GM12878 (cell line): ENCODE measurements around the gene RANBP3. TPM values are rescaled to one million over a fixed set of nuclear protein-coding genes. Genes with fewer than 3 reads are reported as not detected.

ENCODE experiments used
- ATAC-seq: fragments of 200-7000 bp; cut with Tn5 transposase; 3 replicates; pipeline ENCODE4 v1.9.1; 2020; ENCODE audit warnings: mild to moderate bottlenecking, moderate library complexity
- BruUV-seq: library from RNA; stranded (reverse); fragments of 400-500 nt; replicated peaks from 2 replicates; lab custom pipeline; 2021; lab: Mats Ljungman, UMichigan
- CTCF ChIA-PET: fragments of 300-600 bp; sonication (Branson Sonifier 250); formaldehyde crosslinking; extraction: SDS; loops from one replicate; lab custom pipeline; 2021; ENCODE audit warnings: inconsistent platforms; lab: Yijun Ruan, JAX
- POLR2A ChIA-PET: fragments of 350-600 bp; formaldehyde crosslinking; extraction: SDS; loops from one replicate; lab custom pipeline; 2021; ENCODE audit warnings: inconsistent platforms; lab: Charles Lee
- RAD21 ChIA-PET: fragments of 300-600 bp; sonication (Branson Sonifier 250); formaldehyde crosslinking; loops from one replicate; lab custom pipeline; 2023; ENCODE audit warnings: antibody characterized with exemption; ENCODE audit not compliant: unreplicated experiment; lab: Charles Lee
- SMC1A ChIA-PET: fragments of 300-600 bp; sonication (Branson Sonifier 250); formaldehyde crosslinking; loops from one replicate; lab custom pipeline; 2023; ENCODE audit not compliant: unreplicated experiment, uncharacterized antibody; lab: Charles Lee
- DNase-seq: peaks from one replicate; pipeline ENCODE4 v3.0.0-alpha.2; 2011; ENCODE audit warnings: low read depth, low spot score
- FAIRE-seq: peaks from 3 replicates; lab custom pipeline; 2011; peaks lifted over from hg19 to GRCh38; lab: Jason Lieb, UNC
- H2AFZ ChIP-seq: 2 replicates; pipeline ENCODE4 v1.6.0; 2011; ENCODE audit warnings: low read depth, low read length, control low read depth; ENCODE audit not compliant: control insufficient read depth
- H3K27ac ChIP-seq: 2 replicates; pipeline ENCODE4 v1.5.1; 2011; ENCODE audit warnings: control low read depth; ENCODE audit not compliant: control insufficient read depth, insufficient read depth
- H3K27me3 ChIP-seq, 2 experiments: replicated peaks in 1 of 2; 2 replicates each; pipeline versions ENCODE4 v1.6.0 to v1.6.1; 2011; ENCODE audit warnings: low read length in 1 of 2; ENCODE audit not compliant: control insufficient read depth in 2 of 2, insufficient read depth in 2 of 2
- H3K36me3 ChIP-seq, 2 experiments: 2 replicates each; pipeline ENCODE4 v1.5.1; 2011; ENCODE audit warnings: low read length in 1 of 2; ENCODE audit not compliant: control insufficient read depth in 2 of 2, insufficient read depth in 2 of 2
- H3K4me1 ChIP-seq: 2 replicates; pipeline ENCODE4 v1.6.1; 2011; ENCODE audit warnings: mild to moderate bottlenecking, low read length, moderate library complexity, mixed read lengths; ENCODE audit not compliant: control insufficient read depth, insufficient read depth
- H3K4me2 ChIP-seq: 2 replicates; pipeline ENCODE4 v1.6.0; 2011; ENCODE audit warnings: control low read depth; ENCODE audit not compliant: control insufficient read depth, insufficient read depth
- H3K4me3 ChIP-seq: fragments of 200-600 bp; sonication (generic); 2 replicates; pipeline ENCODE4 v1.5.1; 2016
- H3K79me2 ChIP-seq: 2 replicates; pipeline ENCODE4 v1.6.0; 2011; ENCODE audit warnings: low read length; ENCODE audit not compliant: control insufficient read depth, insufficient read depth
- H3K9ac ChIP-seq: 2 replicates; pipeline ENCODE4 v1.8.0; 2011; ENCODE audit warnings: low read length, control low read depth, mixed read lengths; ENCODE audit not compliant: control insufficient read depth, insufficient read depth
- H3K9me3 ChIP-seq: replicated peaks from 3 replicates; pipeline ENCODE4 v1.5.1; 2011; ENCODE audit warnings: mild to moderate bottlenecking, low read length; ENCODE audit not compliant: control insufficient read depth, insufficient read depth
- H4K20me1 ChIP-seq: 2 replicates; pipeline ENCODE4 v1.6.0; 2011; ENCODE audit not compliant: control insufficient read depth, insufficient read depth
- CBX5 ChIP-seq: sonication (generic); IDR thresholded peaks from 2 replicates; pipeline ENCODE4 v1.6.1; 2016; ENCODE audit warnings: low read depth, moderate library complexity, mild to moderate bottlenecking, inconsistent platforms
- CHD1 ChIP-seq: IDR thresholded peaks from 2 replicates; pipeline ENCODE4 v1.6.1; 2012; ENCODE audit warnings: low read depth, low read length, improper control_type of control experiment
- E2F8 ChIP-seq: fragments of 450-650 bp; IDR thresholded peaks from 2 replicates; pipeline ENCODE4 v1.6.1; 2018; ENCODE audit warnings: mild to moderate bottlenecking, low read depth, moderate library complexity; ENCODE audit not compliant: partially characterized antibody
- PKNOX1 ChIP-seq: fragments of 450-650 bp; IDR thresholded peaks from 2 replicates; pipeline ENCODE4 v1.6.1; 2016; ENCODE audit warnings: mild to moderate bottlenecking
- POLR2A ChIP-seq: IDR thresholded peaks from 2 replicates; pipeline ENCODE4 v1.6.1; 2011; ENCODE audit warnings: low read depth, mild to moderate bottlenecking, low read length
- SUPT20H ChIP-seq: IDR thresholded peaks from 2 replicates; pipeline ENCODE4 v1.6.1; 2011; ENCODE audit warnings: low read depth, mild to moderate bottlenecking, low read length, moderate library complexity, borderline replicate concordance; ENCODE audit not compliant: control insufficient read depth
- WRNIP1 ChIP-seq: IDR thresholded peaks from 2 replicates; pipeline ENCODE4 v1.6.1; 2011; ENCODE audit warnings: low read depth, low read length, improper control_type of control experiment, borderline replicate concordance
- ZNF24 ChIP-seq: fragments of 450-650 bp; IDR thresholded peaks from 2 replicates; pipeline ENCODE4 v1.6.1; 2017; ENCODE audit warnings: antibody characterized with exemption, mild to moderate bottlenecking
- WGBS: methylation state at CpG from one replicate; pipeline ENCODE4 v1.1.6; 2016; ENCODE audit warnings: low lambda C conversion rate; ENCODE audit not compliant: insufficient replicate concordance, insufficient coverage; ENCODE audit errors: missing lambda C conversion rate; 5-methylcytosine and 5-hydroxymethylcytosine counted together
- in situ Hi-C: fragments of 300-500 bp; cut with MboI; formaldehyde crosslinking; loops from 9 replicates; pipeline ENCODE4 v1.14.3; 2018; ENCODE audit warnings: mixed read lengths
- intact Hi-C: fragments of 100-400 bp; cut with micrococcal nuclease; formaldehyde crosslinking; loops from one replicate; pipeline ENCODE4 v1.14.2; 2022; ENCODE audit not compliant: unreplicated experiment
- polyA plus RNA-seq, 11 experiments: library from polyadenylated mRNA; depleted of rRNA in 4 of 11; unstranded in 6 of 11; stranded (reverse) in 5 of 11; fragments of >200 nt; fragmentation: Nextera tagmentation in 4 of 11; fragmentation: Illumina TruSeq in 1 of 11; extraction: Ambion mirVana in 4 of 11; extraction: Trizol in 1 of 11; gene quantifications; 1 replicate in 1 of 11; 2 replicates in 10 of 11; pipeline versions ENCODE4 v1.2.1 to v1.2.3, GENCODE V29; 2011 to 2016; ENCODE audit warnings: inconsistent platforms in 2 of 11, missing spikeins in 2 of 11, low read depth in 1 of 11
- total RNA-seq, 4 experiments: library from RNA; depleted of rRNA in 3 of 4; stranded (reverse); fragments of >200 nt in 3 of 4; fragmentation: Illumina TruSeq in 1 of 4; extraction: Trizol in 1 of 4; gene quantifications; 2 replicates each; pipeline versions ENCODE4 v1.2.1 to v1.2.3, GENCODE V29; 2013 to 2021
- TF ChIP-seq, protein P1 (sequence below): IDR thresholded peaks from 2 replicates; pipeline ENCODE4 v1.6.1; 2011; ENCODE audit warnings: mild to moderate bottlenecking, low read depth, low read length, moderate library complexity; ENCODE audit not compliant: insufficient replicate concordance
- TF ChIP-seq, protein P2 (sequence below): fragments of 450-650 bp; formaldehyde crosslinking; IDR thresholded peaks from 2 replicates; pipeline ENCODE4 v1.4.0; 2020; ENCODE audit warnings: mild to moderate bottlenecking, moderate library complexity
- TF ChIP-seq, protein P3 (sequence below): fragments of 450-650 bp; IDR thresholded peaks from 2 replicates; pipeline ENCODE4 v1.6.1; 2017; ENCODE audit warnings: antibody characterized with exemption, mild to moderate bottlenecking, moderate library complexity

Gene RANBP3
- total and polyA plus RNA-seq, 10 of the 15 experiments (the other 5 are each of a cell fraction or from before 2014, with no cell fraction given), result 1.1 to 81.6 (median 60.0) TPM

DNA sequence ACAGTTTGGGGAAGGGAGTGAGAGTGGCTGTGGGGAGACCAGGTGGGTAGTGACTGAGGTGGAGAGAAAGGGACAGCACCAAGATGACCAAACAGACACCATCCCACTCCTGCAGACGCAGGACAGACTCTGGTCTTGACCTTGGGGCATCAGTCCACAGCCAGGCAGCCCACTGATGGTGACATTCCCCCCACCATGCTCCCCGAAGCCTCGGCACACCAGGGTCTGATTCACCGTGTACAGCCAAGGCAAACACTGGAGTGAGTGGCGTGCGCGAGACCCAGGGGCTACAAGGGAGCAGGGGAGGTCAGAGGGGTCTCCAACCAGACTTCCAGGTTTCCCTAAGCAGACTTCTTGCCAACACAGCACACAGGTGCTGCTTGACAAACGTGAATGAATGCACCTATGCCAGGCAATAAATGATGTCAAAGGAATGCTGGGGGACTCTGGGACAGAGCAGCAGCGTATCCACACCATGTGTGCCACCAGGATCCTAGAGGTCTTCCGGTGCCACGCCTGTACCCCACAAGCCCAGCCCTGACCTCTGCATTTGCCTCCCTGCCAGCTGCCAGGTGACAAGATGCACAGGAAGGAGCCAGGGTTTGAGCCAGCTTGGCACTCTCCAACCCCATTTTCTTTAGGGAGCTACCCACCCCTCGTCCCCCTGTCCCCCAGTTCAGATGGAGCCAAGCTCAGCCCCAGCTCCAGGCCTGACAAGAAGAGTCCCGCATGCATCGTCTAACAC, 18.5 kb downstream of the RANBP3 start:
- CTCF ChIA-PET, result no interaction called here
- Histone ChIP-seq H3K4me3 (no peak overlapping the region), H2AFZ (no peak overlapping the region), H3K36me3 (peaks cover 0 to 2% of the 10 kb centered on the region in 2 experiments; a peak in 3 of 4 replicates), H3K27me3 (no peaks in the 10 kb centered on the region), H3K9ac (no peak overlapping the region), H3K4me1 (peaks cover 23% of the 10 kb centered on the region), H4K20me1 (peaks cover 20% of the 10 kb centered on the region), H3K4me2 (no peak overlapping the region), H3K79me2 (peaks cover 79% of the 10 kb centered on the region), H3K27ac (no peak overlapping the region), H3K9me3 (no peaks in the 10 kb centered on the region)
- intact Hi-C loops, result no loop called here
- no TSS peak for BruUV-seq
- DNase-seq (no peak), ATAC-seq (no peak), FAIRE-seq (no peak)
- POLR2A ChIA-PET, result no interaction called here
- in situ Hi-C loops, result no loop called here
- SMC1A ChIA-PET, result no interaction called here
- TF ChIP-seq, protein P1, sequence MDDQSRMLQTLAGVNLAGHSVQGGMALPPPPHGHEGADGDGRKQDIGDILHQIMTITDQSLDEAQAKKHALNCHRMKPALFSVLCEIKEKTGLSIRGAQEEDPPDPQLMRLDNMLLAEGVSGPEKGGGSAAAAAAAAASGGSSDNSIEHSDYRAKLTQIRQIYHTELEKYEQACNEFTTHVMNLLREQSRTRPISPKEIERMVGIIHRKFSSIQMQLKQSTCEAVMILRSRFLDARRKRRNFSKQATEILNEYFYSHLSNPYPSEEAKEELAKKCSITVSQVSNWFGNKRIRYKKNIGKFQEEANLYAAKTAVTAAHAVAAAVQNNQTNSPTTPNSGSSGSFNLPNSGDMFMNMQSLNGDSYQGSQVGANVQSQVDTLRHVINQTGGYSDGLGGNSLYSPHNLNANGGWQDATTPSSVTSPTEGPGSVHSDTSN, result no peak
- no peak for TF ChIP-seq PKNOX1
- no peak for TF ChIP-seq CBX5
- TF ChIP-seq E2F8, result no peak
- TF ChIP-seq SUPT20H, result no peak
- TF ChIP-seq, protein P2, sequence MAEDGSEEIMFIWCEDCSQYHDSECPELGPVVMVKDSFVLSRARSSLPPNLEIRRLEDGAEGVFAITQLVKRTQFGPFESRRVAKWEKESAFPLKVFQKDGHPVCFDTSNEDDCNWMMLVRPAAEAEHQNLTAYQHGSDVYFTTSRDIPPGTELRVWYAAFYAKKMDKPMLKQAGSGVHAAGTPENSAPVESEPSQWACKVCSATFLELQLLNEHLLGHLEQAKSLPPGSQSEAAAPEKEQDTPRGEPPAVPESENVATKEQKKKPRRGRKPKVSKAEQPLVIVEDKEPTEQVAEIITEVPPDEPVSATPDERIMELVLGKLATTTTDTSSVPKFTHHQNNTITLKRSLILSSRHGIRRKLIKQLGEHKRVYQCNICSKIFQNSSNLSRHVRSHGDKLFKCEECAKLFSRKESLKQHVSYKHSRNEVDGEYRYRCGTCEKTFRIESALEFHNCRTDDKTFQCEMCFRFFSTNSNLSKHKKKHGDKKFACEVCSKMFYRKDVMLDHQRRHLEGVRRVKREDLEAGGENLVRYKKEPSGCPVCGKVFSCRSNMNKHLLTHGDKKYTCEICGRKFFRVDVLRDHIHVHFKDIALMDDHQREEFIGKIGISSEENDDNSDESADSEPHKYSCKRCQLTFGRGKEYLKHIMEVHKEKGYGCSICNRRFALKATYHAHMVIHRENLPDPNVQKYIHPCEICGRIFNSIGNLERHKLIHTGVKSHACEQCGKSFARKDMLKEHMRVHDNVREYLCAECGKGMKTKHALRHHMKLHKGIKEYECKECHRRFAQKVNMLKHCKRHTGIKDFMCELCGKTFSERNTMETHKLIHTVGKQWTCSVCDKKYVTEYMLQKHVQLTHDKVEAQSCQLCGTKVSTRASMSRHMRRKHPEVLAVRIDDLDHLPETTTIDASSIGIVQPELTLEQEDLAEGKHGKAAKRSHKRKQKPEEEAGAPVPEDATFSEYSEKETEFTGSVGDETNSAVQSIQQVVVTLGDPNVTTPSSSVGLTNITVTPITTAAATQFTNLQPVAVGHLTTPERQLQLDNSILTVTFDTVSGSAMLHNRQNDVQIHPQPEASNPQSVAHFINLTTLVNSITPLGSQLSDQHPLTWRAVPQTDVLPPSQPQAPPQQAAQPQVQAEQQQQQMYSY (CRISPR knock-in tag), result no peak
- no peak for TF ChIP-seq WRNIP1
- TF ChIP-seq, protein P3, sequence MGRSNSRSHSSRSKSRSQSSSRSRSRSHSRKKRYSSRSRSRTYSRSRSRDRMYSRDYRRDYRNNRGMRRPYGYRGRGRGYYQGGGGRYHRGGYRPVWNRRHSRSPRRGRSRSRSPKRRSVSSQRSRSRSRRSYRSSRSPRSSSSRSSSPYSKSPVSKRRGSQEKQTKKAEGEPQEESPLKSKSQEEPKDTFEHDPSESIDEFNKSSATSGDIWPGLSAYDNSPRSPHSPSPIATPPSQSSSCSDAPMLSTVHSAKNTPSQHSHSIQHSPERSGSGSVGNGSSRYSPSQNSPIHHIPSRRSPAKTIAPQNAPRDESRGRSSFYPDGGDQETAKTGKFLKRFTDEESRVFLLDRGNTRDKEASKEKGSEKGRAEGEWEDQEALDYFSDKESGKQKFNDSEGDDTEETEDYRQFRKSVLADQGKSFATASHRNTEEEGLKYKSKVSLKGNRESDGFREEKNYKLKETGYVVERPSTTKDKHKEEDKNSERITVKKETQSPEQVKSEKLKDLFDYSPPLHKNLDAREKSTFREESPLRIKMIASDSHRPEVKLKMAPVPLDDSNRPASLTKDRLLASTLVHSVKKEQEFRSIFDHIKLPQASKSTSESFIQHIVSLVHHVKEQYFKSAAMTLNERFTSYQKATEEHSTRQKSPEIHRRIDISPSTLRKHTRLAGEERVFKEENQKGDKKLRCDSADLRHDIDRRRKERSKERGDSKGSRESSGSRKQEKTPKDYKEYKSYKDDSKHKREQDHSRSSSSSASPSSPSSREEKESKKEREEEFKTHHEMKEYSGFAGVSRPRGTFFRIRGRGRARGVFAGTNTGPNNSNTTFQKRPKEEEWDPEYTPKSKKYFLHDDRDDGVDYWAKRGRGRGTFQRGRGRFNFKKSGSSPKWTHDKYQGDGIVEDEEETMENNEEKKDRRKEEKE, result no peak
- no peak for TF ChIP-seq CHD1
- no peak for TF ChIP-seq ZNF24
- no peak for TF ChIP-seq POLR2A
- WGBS, result 91% methylated on average over 14 of the region's 14 CpGs
- RAD21 ChIA-PET, result no interaction called here
